Mesodermal cell (in vitro differentiated cells): ENCODE measurements around the gene PVALEF.
"Not testable (repeated sequence)": the region's sequence is repeated elsewhere in the genome, so short reads cannot be mapped to it uniquely, and the experiment has no call there.

ENCODE experiments used
- H3K27ac ChIP-seq: 2 replicates; pipeline ENCODE4 v1.7.0; 2013; ENCODE audit warnings: mild to moderate bottlenecking, low read depth, low read length, moderate library complexity; ENCODE audit not compliant: severe bottlenecking
- H3K36me3 ChIP-seq: 2 replicates; pipeline ENCODE4 v1.7.1; 2013; ENCODE audit warnings: mild to moderate bottlenecking, low read length, moderate library complexity; ENCODE audit not compliant: control insufficient read depth, insufficient read depth
- H3K4me1 ChIP-seq: one replicate; pipeline ENCODE4 v1.7.1; 2013; ENCODE audit warnings: mild to moderate bottlenecking, low read length; ENCODE audit not compliant: insufficient read depth, control insufficient read depth, poor library complexity, severe bottlenecking
- H3K4me3 ChIP-seq: 2 replicates; pipeline ENCODE4 v1.7.0; 2013; ENCODE audit warnings: low read length, control low read depth, mild to moderate bottlenecking; ENCODE audit not compliant: insufficient read depth, poor library complexity, severe bottlenecking; ENCODE audit errors: extremely low read depth
- H3K9me3 ChIP-seq: 2 replicates; pipeline ENCODE4 v1.7.1; 2013; ENCODE audit warnings: mild to moderate bottlenecking, low read length, moderate library complexity; ENCODE audit not compliant: control insufficient read depth
- WGBS, 2 experiments: methylation state at CpG; one replicate each; pipeline ENCODE4 v1.1.5; 2013; ENCODE audit warnings: missing lambda C conversion rate in 2 of 2; ENCODE audit not compliant: insufficient coverage in 2 of 2; 5-methylcytosine and 5-hydroxymethylcytosine counted together

Gene PVALEF

GRCh38 chr17:81137248-81137647, 28.1 kb upstream of the PVALEF start:
- WGBS, 2 experiments, result 94% methylated on average over 8 to 12 of the region's 13 CpGs
- H3K4me1 ChIP-seq, result no peaks in the 10 kb centered on the region
- no peak overlapping the region for H3K27ac ChIP-seq
- no peaks in the 10 kb centered on the region for H3K36me3 ChIP-seq
- no peak overlapping the region for H3K4me3 ChIP-seq
- H3K9me3 ChIP-seq, result no peaks in the 10 kb centered on the region

GRCh38 chr17:81138083-81138482, 27.2 kb upstream of the PVALEF start:
- 78 to 83% methylated on average over 11 of the region's 15 CpGs for WGBS, 2 experiments
- Histone ChIP-seq H3K4me3 (no peak overlapping the region), H3K27ac (no peak overlapping the region)

GRCh38 chr17:81138500-81138899, 26.8 kb upstream of the PVALEF start:
- Histone ChIP-seq H3K4me1 (no peaks in the 10 kb centered on the region), H3K27ac (no peak overlapping the region), H3K4me3 (no peak overlapping the region), H3K36me3 (no peaks in the 10 kb centered on the region), H3K9me3 (no peaks in the 10 kb centered on the region)
- WGBS, 2 experiments, result 88 to 93% methylated on average over 12 to 25 of the region's 25 CpGs

More at GRCh38 chr17:81138083-81138482, 27.2 kb upstream of the PVALEF start:
- no peaks in the 10 kb centered on the region for H3K36me3 ChIP-seq
- no peaks in the 10 kb centered on the region for H3K9me3 ChIP-seq
- no peaks in the 10 kb centered on the region for H3K4me1 ChIP-seq

- Histone ChIP-seq H3K9me3 (no peaks in the 10 kb centered on the region), H3K4me3 (no peak overlapping the region), H3K4me1 (no peaks in the 10 kb centered on the region), H3K27ac (no peak overlapping the region), H3K36me3 (no peaks in the 10 kb centered on the region)
- WGBS, 2 experiments, result 79 to 83% methylated on average over 7 to 8 of the region's 8 CpGs
Measured at GRCh38 chr17:81139428-81139827, 25.9 kb upstream of the PVALEF start.

GRCh38 chr17:81140018-81140417, 25.3 kb upstream of the PVALEF start:
- Histone ChIP-seq H3K4me1 (no peaks in the 10 kb centered on the region), H3K9me3 (no peaks in the 10 kb centered on the region), H3K4me3 (no peak overlapping the region), H3K36me3 (no peaks in the 10 kb centered on the region), H3K27ac (no peak overlapping the region)
- 84 to 87% methylated on average over 6 of the region's 8 CpGs for whole genome bisulfite sequencing, 2 experiments

- Histone ChIP-seq H3K9me3 (no peaks in the 10 kb centered on the region), H3K27ac (no peak overlapping the region), H3K36me3 (no peaks in the 10 kb centered on the region), H3K4me1 (no peaks in the 10 kb centered on the region), H3K4me3 (no peak overlapping the region)
- WGBS, 2 experiments, result 95 to 96% methylated on average over 23 to 33 of the region's 37 CpGs
Measured at GRCh38 chr17:81140695-81141094, 24.6 kb upstream of the PVALEF start.

GRCh38 chr17:81142301-81143199, 22.8 kb upstream of the PVALEF start:
- Histone ChIP-seq H3K27ac (no peak overlapping the region), H3K36me3 (no peaks in the 10 kb centered on the region), H3K4me1 (no peaks in the 10 kb centered on the region), H3K9me3 (no peaks in the 10 kb centered on the region), H3K4me3 (no peak overlapping the region)
- WGBS, 2 experiments, result 63 to 68% methylated on average over 23 of the region's 25 CpGs

- WGBS, 2 experiments, result 83 to 87% methylated on average over 8 of the region's 11 CpGs
- no peaks in the 10 kb centered on the region for H3K36me3 ChIP-seq
- H3K27ac ChIP-seq, result no peak overlapping the region
- no peak overlapping the region for H3K4me3 ChIP-seq
- no peaks in the 10 kb centered on the region for H3K4me1 ChIP-seq
- no peaks in the 10 kb centered on the region for H3K9me3 ChIP-seq
Measured at GRCh38 chr17:81143200-81143527, 22.1 kb upstream of the PVALEF start.

GRCh38 chr17:81143717-81144422, 21.4 kb upstream of the PVALEF start:
- no peaks in the 10 kb centered on the region for H3K9me3 ChIP-seq
- no peak overlapping the region for H3K27ac ChIP-seq
- no peak overlapping the region for H3K4me3 ChIP-seq
- H3K4me1 ChIP-seq, result no peaks in the 10 kb centered on the region
- WGBS, 2 experiments, result 90 to 97% methylated on average over 15 of the region's 17 CpGs
- no peaks in the 10 kb centered on the region for H3K36me3 ChIP-seq

- Histone ChIP-seq H3K36me3 (no peaks in the 10 kb centered on the region), H3K27ac (no peak overlapping the region), H3K4me3 (no peak overlapping the region), H3K4me1 (no peaks in the 10 kb centered on the region), H3K9me3 (no peaks in the 10 kb centered on the region)
- 79 to 84% methylated on average over 13 to 14 of the region's 14 CpGs for WGBS, 2 experiments
Measured at GRCh38 chr17:81144423-81144781, 20.9 kb upstream of the PVALEF start.

- H3K9me3 ChIP-seq, H3K4me3 ChIP-seq, H3K36me3 ChIP-seq, H3K27ac ChIP-seq, H3K4me1 ChIP-seq: not testable (repeated sequence)
- 50 to 75% methylated on average over 3 to 6 of the region's 10 CpGs for WGBS, 2 experiments
Measured at GRCh38 chr17:81146208-81146607, 19.1 kb upstream of the PVALEF start.
